Kidney (tissue), 22 donors: ENCODE data around the gene BOLA3. TPM values are rescaled to one million over a fixed set of nuclear protein-coding genes. Genes with fewer than 3 reads are reported as not detected.

Source experiments
- DNase-seq, 5 donors: peaks; one replicate each; pipeline ENCODE4 v3.0.0-alpha.2; 2013 to 2020
- FAIRE-seq: peaks from 2 replicates; lab custom pipeline; 2012; peaks lifted over from hg19 to GRCh38; lab: Jason Lieb, UNC
- H3K27ac ChIP-seq, 2 donors: one replicate each; pipeline ENCODE4 v1.7.0; 2013; ENCODE audit warnings: low read depth in 2 of 2, low read length in 2 of 2, inconsistent platforms in 1 of 2
- H3K27me3 ChIP-seq: one replicate; pipeline ENCODE4 v1.7.1; 2013; ENCODE audit warnings: low read length, inconsistent platforms; ENCODE audit not compliant: control insufficient read depth, insufficient read depth
- H3K36me3 ChIP-seq, 3 donors: one replicate each; pipeline versions ENCODE4 v1.7.0 to v1.7.1; 2013; ENCODE audit warnings: low read length in 3 of 3, control low read depth in 1 of 3, inconsistent platforms in 1 of 3; ENCODE audit not compliant: insufficient read depth in 3 of 3, control insufficient read depth in 2 of 3
- H3K4me1 ChIP-seq, 3 donors: one replicate each; pipeline versions ENCODE4 v1.7.0 to v1.7.1; 2013; ENCODE audit warnings: low read length in 3 of 3, inconsistent platforms in 1 of 3, low read depth in 1 of 3; ENCODE audit not compliant: control insufficient read depth in 2 of 3, insufficient read depth in 2 of 3
- H3K4me3 ChIP-seq, 3 donors: one replicate each; pipeline versions ENCODE4 v1.7.0 to v1.8.1; 2013; ENCODE audit warnings: low read length in 3 of 3, control low read depth in 1 of 3, inconsistent platforms in 1 of 3
- H3K9ac ChIP-seq, 3 donors: one replicate each; pipeline versions ENCODE4 v1.7.0 to v1.7.1; 2013; ENCODE audit warnings: low read length in 3 of 3, control low read depth in 1 of 3, inconsistent platforms in 1 of 3
- H3K9me3 ChIP-seq, 3 donors: one replicate each; pipeline versions ENCODE4 v1.7.0 to v1.7.1; 2013; ENCODE audit warnings: low read length in 3 of 3, control low read depth in 1 of 3, inconsistent platforms in 1 of 3; ENCODE audit not compliant: control insufficient read depth in 2 of 3, insufficient read depth in 1 of 3
- intact Hi-C: fragments of 100-400 bp; cut with DNase I; formaldehyde crosslinking; loops from one replicate; pipeline ENCODE4 v1.11.1; 2022
- long read RNA-seq, 10 donors: library from polyadenylated mRNA in 1 of 10; unstranded in 1 of 10; transcript quantifications; one replicate each; pipeline ENCODE4 v2.0.0 and lab custom pipeline, GENCODE V29; 2021 to 2026
- polyA plus RNA-seq: library from polyadenylated mRNA; stranded (reverse); fragments of 350-450 nt; fragmentation: Illumina TruSeq; extraction: RNeasy Lipid Tissue Mini Kit (QIAGEN cat#74804); gene quantifications from one replicate; pipeline ENCODE4 v1.2.3, GENCODE V29; 2014; ENCODE audit warnings: low read depth, low replicate concordance; ENCODE audit not compliant: insufficient read depth
- total RNA-seq: library from RNA; stranded (reverse); fragmentation: NEBNext Ultra II Directional; extraction: Animal tissue kit (Norgen Biotek cat#: 25700); gene quantifications from one replicate; pipeline ENCODE4 v1.2.1, GENCODE V29; 2021
- TF ChIP-seq, protein P1 (sequence below): IDR thresholded peaks from 3 replicates; pipeline ENCODE4 v1.5.1; 2012; ENCODE audit warnings: mild to moderate bottlenecking, moderate library complexity, borderline replicate concordance; ENCODE audit not compliant: insufficient read depth; ENCODE audit errors: extremely low read depth
- donor health status: control.
- donor health status: control.
- donor health status: control.
- donor health status: control.
- donor health status: control.
- donor health status: DM: yes; HTN: yes; CAD: no.
- donor health status: Normal renal cell carcinoma (clear cell type).

BOLA3 gene, protein sequence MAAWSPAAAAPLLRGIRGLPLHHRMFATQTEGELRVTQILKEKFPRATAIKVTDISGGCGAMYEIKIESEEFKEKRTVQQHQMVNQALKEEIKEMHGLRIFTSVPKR
- total RNA-seq (28.1 TPM), polyA plus RNA-seq (155 TPM)
- long read RNA-seq, donor 1, transcript BOLA3-202 (4 exons, 639 nt): major isoform, 14 of 32 reads
- long read RNA-seq, donor 1, transcript BOLA3-201 (3 exons, 444 nt): major isoform, 14 of 32 reads
- long read RNA-seq, donor 1, partial matches to known transcripts: 0 of 32 reads
- long read RNA-seq, donor 1, other reads (novel, unspliced or antisense): 0 of 32 reads
- long read RNA-seq, donor 2, transcript BOLA3-201 (3 exons, 444 nt): major isoform, 18 of 38 reads
- long read RNA-seq, donor 2, transcript BOLA3-202 (4 exons, 639 nt): minor isoform, 16 of 38 reads
- long read RNA-seq, donor 2, partial matches to known transcripts: 0 of 38 reads
- long read RNA-seq, donor 2, other reads (novel, unspliced or antisense): 0 of 38 reads
- long read RNA-seq, donor 3, transcript BOLA3-201 (3 exons, 444 nt): minor isoform, 17 of 37 reads
- long read RNA-seq, donor 3, transcript BOLA3-202 (4 exons, 639 nt): major isoform, 19 of 37 reads
- long read RNA-seq, donor 3, partial matches to known transcripts: 0 of 37 reads
- long read RNA-seq, donor 3, other reads (novel, unspliced or antisense): 0 of 37 reads
- long read RNA-seq, donor 4, transcript BOLA3-202 (4 exons, 639 nt): major isoform, 10 of 32 reads
- long read RNA-seq, donor 4, transcript BOLA3-201 (3 exons, 444 nt): minor isoform, 8 of 32 reads
- long read RNA-seq, donor 4, partial matches to known transcripts: 7 of 32 reads
- long read RNA-seq, donor 4, other reads (novel, unspliced or antisense): 6 of 32 reads
- long read RNA-seq, donor 5, partial matches to known transcripts: 0 of 1 reads
- long read RNA-seq, donor 5, other reads (novel, unspliced or antisense): 0 of 1 reads
- long read RNA-seq, donor 6, transcript BOLA3-201 (3 exons, 444 nt): minor isoform, 29 of 74 reads
- long read RNA-seq, donor 6, transcript BOLA3-202 (4 exons, 639 nt): major isoform, 35 of 74 reads
- long read RNA-seq, donor 6, partial matches to known transcripts: 5 of 74 reads
- long read RNA-seq, donor 6, other reads (novel, unspliced or antisense): 0 of 74 reads
- long read RNA-seq, donor 7, transcript BOLA3-201 (3 exons, 444 nt): minor isoform, 6 of 27 reads
- long read RNA-seq, donor 7, transcript BOLA3-202 (4 exons, 639 nt): major isoform, 12 of 27 reads
- long read RNA-seq, donor 7, partial matches to known transcripts: 3 of 27 reads
- long read RNA-seq, donor 7, other reads (novel, unspliced or antisense): 1 of 27 reads
- long read RNA-seq, donor 8, transcript BOLA3-201 (3 exons, 444 nt): minor isoform, 11 of 33 reads
- long read RNA-seq, donor 8, transcript BOLA3-202 (4 exons, 639 nt): major isoform, 19 of 33 reads
- long read RNA-seq, donor 8, partial matches to known transcripts: 0 of 33 reads
- long read RNA-seq, donor 8, other reads (novel, unspliced or antisense): 0 of 33 reads
- long read RNA-seq, donor 9, transcript BOLA3-201 (3 exons, 444 nt): minor isoform, 5 of 23 reads
- long read RNA-seq, donor 9, transcript BOLA3-202 (4 exons, 639 nt): major isoform, 13 of 23 reads
- long read RNA-seq, donor 9, partial matches to known transcripts: 0 of 23 reads
- long read RNA-seq, donor 9, other reads (novel, unspliced or antisense): 0 of 23 reads
- long read RNA-seq, donor 10, transcript BOLA3-202 (4 exons, 639 nt): major isoform, 16 of 33 reads
- long read RNA-seq, donor 10, partial matches to known transcripts: 7 of 33 reads
- long read RNA-seq, donor 10, other reads (novel, unspliced or antisense): 0 of 33 reads

GRCh38 chr2:74147727-74148456 lies at the start of gene BOLA3:
Gene BOLA3 (minus strand): TSS chr2:74147912. CDS start chr2:74147874, 38 bp downstream.
- no peaks in the 10 kb centered on the region for H3K27me3 ChIP-seq
- no peaks in the 10 kb centered on the region for H3K9me3 ChIP-seq
- peak within 1 kb of the TSS in 1 of 2 donors; percentile 3 for H3K27ac ChIP-seq
- peaks cover 5 to 12% (median 8%) of the 10 kb centered on the region in 3 donors for H3K4me1 ChIP-seq
- intact Hi-C loops: no loop called here
- peaks cover 0 to 3% (median 0%) of the 10 kb centered on the region in 3 donors for H3K36me3 ChIP-seq
- peak; percentile 84 to 95 (median 88) for DNase-seq
- H3K9ac ChIP-seq: peak within 1 kb of the TSS; percentile 65 to 87 (median 73)
- FAIRE-seq: no peak
- peak within 1 kb of the TSS; percentile 76 to 83 (median 79) for H3K4me3 ChIP-seq
- TF ChIP-seq, protein P1, sequence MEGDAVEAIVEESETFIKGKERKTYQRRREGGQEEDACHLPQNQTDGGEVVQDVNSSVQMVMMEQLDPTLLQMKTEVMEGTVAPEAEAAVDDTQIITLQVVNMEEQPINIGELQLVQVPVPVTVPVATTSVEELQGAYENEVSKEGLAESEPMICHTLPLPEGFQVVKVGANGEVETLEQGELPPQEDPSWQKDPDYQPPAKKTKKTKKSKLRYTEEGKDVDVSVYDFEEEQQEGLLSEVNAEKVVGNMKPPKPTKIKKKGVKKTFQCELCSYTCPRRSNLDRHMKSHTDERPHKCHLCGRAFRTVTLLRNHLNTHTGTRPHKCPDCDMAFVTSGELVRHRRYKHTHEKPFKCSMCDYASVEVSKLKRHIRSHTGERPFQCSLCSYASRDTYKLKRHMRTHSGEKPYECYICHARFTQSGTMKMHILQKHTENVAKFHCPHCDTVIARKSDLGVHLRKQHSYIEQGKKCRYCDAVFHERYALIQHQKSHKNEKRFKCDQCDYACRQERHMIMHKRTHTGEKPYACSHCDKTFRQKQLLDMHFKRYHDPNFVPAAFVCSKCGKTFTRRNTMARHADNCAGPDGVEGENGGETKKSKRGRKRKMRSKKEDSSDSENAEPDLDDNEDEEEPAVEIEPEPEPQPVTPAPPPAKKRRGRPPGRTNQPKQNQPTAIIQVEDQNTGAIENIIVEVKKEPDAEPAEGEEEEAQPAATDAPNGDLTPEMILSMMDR: peak; percentile 66

- intact Hi-C loops: no loop called here
- no peak for DNase-seq
- no peak for FAIRE-seq
These were observed 49.3 kb upstream of the BOLA3 start for GRCh38 chr2:74197049-74197448.

More at GRCh38 chr2:74197049-74197448, 49.3 kb upstream of the BOLA3 start:
- TF ChIP-seq, protein P1: no peak
- Histone ChIP-seq H3K36me3 (no peaks in the 10 kb centered on the region), H3K9me3 (no peaks in the 10 kb centered on the region), H3K27ac (no peak overlapping the region), H3K4me1 (peaks cover 0 to 10% (median 3%) of the 10 kb centered on the region in 3 donors), H3K9ac (no peak overlapping the region), H3K4me3 (no peak overlapping the region), H3K27me3 (no peaks in the 10 kb centered on the region)
